COR-L47 (cell line): ENCODE results near the gene PANX1.

Experiments used
- DNase-seq: peaks from one replicate; lab custom pipeline; 2025; lab: John Stamatoyannopoulos, UW

Gene PANX1

GRCh38 chr11:94129512-94130297 is 1.1 kb downstream of the PANX1 start:
- peak; percentile 58 for DNase-seq

GRCh38 chr11:94130298-94131046 is 1.8 kb downstream of the PANX1 start:
- DNase-seq: no peak

- DNase-seq: no peak
Observed at GRCh38 chr11:94131047-94131717, 2.5 kb downstream of the PANX1 start.

- DNase-seq: no peak
Observed at GRCh38 chr11:94131718-94132115, 3.1 kb downstream of the PANX1 start.

- no peak for DNase-seq
Observed at GRCh38 chr11:94132152-94132558, 3.5 kb downstream of the PANX1 start.

GRCh38 chr11:94132823-94133408 is 4.3 kb downstream of the PANX1 start:
- no peak for DNase-seq

- no peak for DNase-seq
Observed at GRCh38 chr11:94133752-94134151, 5.1 kb downstream of the PANX1 start.

GRCh38 chr11:94134651-94135512 is 6.2 kb downstream of the PANX1 start:
- DNase-seq: no peak

- DNase-seq: no peak
Observed at GRCh38 chr11:94139416-94139815, 10.8 kb downstream of the PANX1 start.

- no peak for DNase-seq
Observed at GRCh38 chr11:94140154-94140655, 11.6 kb downstream of the PANX1 start.

- DNase-seq: no peak
Observed at GRCh38 chr11:94141511-94142307, 13.1 kb downstream of the PANX1 start.

- no peak for DNase-seq
Observed at GRCh38 chr11:94142308-94143281, 14.0 kb downstream of the PANX1 start.

- DNase-seq: no peak
Observed at GRCh38 chr11:94144216-94144615, 15.6 kb downstream of the PANX1 start.

GRCh38 chr11:94144664-94145063 is 16.0 kb downstream of the PANX1 start:
- DNase-seq: no peak

GRCh38 chr11:94145431-94145830 is 16.8 kb downstream of the PANX1 start:
- no peak for DNase-seq

GRCh38 chr11:94145916-94146315 is 17.3 kb downstream of the PANX1 start:
- DNase-seq: no peak

- no peak for DNase-seq
Observed at GRCh38 chr11:94147433-94147845, 18.8 kb downstream of the PANX1 start.

- DNase-seq: no peak
Observed at GRCh38 chr11:94148189-94148588, 19.5 kb downstream of the PANX1 start.

- DNase-seq: no peak
Observed at GRCh38 chr11:94149431-94150017, 20.9 kb downstream of the PANX1 start.
